K562 (cell line): Measurements from ENCODE around the gene STX12. TPM values are rescaled to one million over a fixed set of nuclear protein-coding genes. Genes with fewer than 3 reads are reported as not detected.

Experiments
- ARHGAP35 ChIP-seq: fragments of 450-650 bp; IDR thresholded peaks from 2 replicates; pipeline ENCODE4 v1.6.1; 2018; ENCODE audit not compliant: partially characterized antibody
- CREB3 ChIP-seq: fragments of 450-650 bp; conservative IDR thresholded peaks from 2 replicates; pipeline ENCODE4 v1.6.1; 2016; ENCODE audit warnings: missing genetic modification characterization, low read depth, mild to moderate bottlenecking, missing compliant biosample characterization, moderate library complexity
- CREB5 ChIP-seq: fragments of 250-450 bp; sonication (Bioruptor Pico); IDR thresholded peaks from 2 replicates; pipeline ENCODE4 v1.5.0; 2020; ENCODE audit warnings: mild to moderate bottlenecking
- CTCF ChIP-seq, 3 experiments: IDR thresholded peaks in 2 of 3; conservative IDR thresholded peaks in 1 of 3; 2 replicates each; pipeline ENCODE4 v1.5.1; 2011 to 2012; ENCODE audit warnings: low read length in 3 of 3, mild to moderate bottlenecking in 3 of 3, control low read depth in 2 of 3, improper control_type of control experiment in 1 of 3, inconsistent platforms in 1 of 3, low read depth in 1 of 3, mixed read lengths in 1 of 3, moderate library complexity in 1 of 3; ENCODE audit not compliant: insufficient read depth in 2 of 3
- ESRRB ChIP-seq: fragments of 250-450 bp; sonication (Bioruptor Pico); IDR thresholded peaks from 2 replicates; pipeline ENCODE4 v1.5.0; 2020; ENCODE audit warnings: mild to moderate bottlenecking, moderate library complexity, borderline replicate concordance
- FIP1L1 ChIP-seq: fragments of 200-400 bp; formaldehyde crosslinking; IDR thresholded peaks from 2 replicates; pipeline ENCODE4 v1.6.1; 2018; ENCODE audit warnings: mild to moderate bottlenecking, low read depth, low read length; ENCODE audit not compliant: poor library complexity, severe bottlenecking
- GABPA ChIP-seq: fragments of 200-800 bp; sonication (Bioruptor generic); conservative IDR thresholded peaks from 2 replicates; pipeline ENCODE4 v1.6.1; 2016; ENCODE audit warnings: low read depth, missing genetic modification characterization, missing compliant biosample characterization
- GTF2E2 ChIP-seq: fragments of 200-800 bp; sonication (Bioruptor generic); IDR thresholded peaks from 2 replicates; pipeline ENCODE4 v1.6.1; 2016; ENCODE audit warnings: missing genetic modification characterization, missing compliant biosample characterization
- KHSRP ChIP-seq: fragments of 450-650 bp; IDR thresholded peaks from 2 replicates; pipeline ENCODE4 v1.6.1; 2017
- LCOR ChIP-seq: sonication (generic); formaldehyde crosslinking; IDR thresholded peaks from 2 replicates; pipeline ENCODE4 v1.8.0; 2022; ENCODE audit warnings: mild to moderate bottlenecking, missing genetic modification reagents
- MCM2 ChIP-seq: fragments of 450-650 bp; IDR thresholded peaks from 2 replicates; pipeline ENCODE4 v1.6.1; 2017; ENCODE audit warnings: low read depth, mild to moderate bottlenecking
- MTA3 ChIP-seq: fragments of 450-650 bp; formaldehyde crosslinking; IDR thresholded peaks from 2 replicates; pipeline ENCODE4 v1.6.1; 2017; ENCODE audit warnings: mild to moderate bottlenecking, borderline replicate concordance
- NR4A1 ChIP-seq, 2 experiments: fragments of 250-450 bp in 1 of 2; fragments of 450-650 bp in 1 of 2; sonication (Bioruptor Pico) in 1 of 2; IDR thresholded peaks; 2 replicates each; pipeline versions ENCODE4 v1.4.0 to v1.6.1; 2016 to 2020; ENCODE audit warnings: mild to moderate bottlenecking in 2 of 2, missing compliant biosample characterization in 1 of 2, missing genetic modification characterization in 1 of 2, moderate library complexity in 1 of 2
- SFPQ ChIP-seq: fragments of 200-400 bp; formaldehyde crosslinking; IDR thresholded peaks from 2 replicates; pipeline ENCODE4 v1.6.1; 2017; ENCODE audit warnings: mild to moderate bottlenecking, low read depth, low read length, moderate library complexity
- SMC3 ChIP-seq: conservative IDR thresholded peaks from 2 replicates; pipeline ENCODE4 v1.6.1; 2011; ENCODE audit warnings: low read depth, low read length, improper control_type of control experiment; ENCODE audit not compliant: insufficient read depth
- ZNF639 ChIP-seq, 2 experiments: fragments of 200-800 bp in 1 of 2; sonication (Bioruptor generic) in 1 of 2; sonication (generic) in 1 of 2; formaldehyde crosslinking in 1 of 2; IDR thresholded peaks in 1 of 2; conservative IDR thresholded peaks in 1 of 2; 2 replicates each; pipeline versions ENCODE4 v1.5.0 to v1.6.1; 2016 to 2020; ENCODE audit warnings: missing compliant biosample characterization in 1 of 2, missing genetic modification characterization in 1 of 2, missing genetic modification reagents in 1 of 2
- ZNF76 ChIP-seq: fragments of 250-450 bp; sonication (Bioruptor Pico); IDR thresholded peaks from 2 replicates; pipeline ENCODE4 v1.4.0; 2020; ENCODE audit warnings: mild to moderate bottlenecking, moderate library complexity, borderline replicate concordance
- polyA plus RNA-seq, 8 experiments: library from polyadenylated mRNA; depleted of rRNA in 4 of 8; stranded (reverse) in 5 of 8; unstranded in 3 of 8; fragments of >200 nt; fragmentation: Nextera tagmentation in 2 of 8; fragmentation: Illumina TruSeq in 1 of 8; extraction: Ambion mirVana in 2 of 8; extraction: Trizol in 1 of 8; gene quantifications; 2 replicates each; pipeline versions ENCODE4 v1.2.1 to v1.2.3, GENCODE V29; 2011 to 2014; ENCODE audit warnings: inconsistent platforms in 1 of 8, missing spikeins in 1 of 8
- total RNA-seq, 7 experiments: library from RNA; depleted of rRNA in 6 of 7; stranded (reverse); fragments of >200 nt in 6 of 7; fragmentation: Illumina TruSeq in 2 of 7; extraction: Trizol in 2 of 7; gene quantifications; 2 replicates each; pipeline versions ENCODE4 v1.2.1 to v1.2.3, GENCODE V29; 2011 to 2021; ENCODE audit warnings: low replicate concordance in 1 of 7

The STX12 gene
- total and polyA plus RNA-seq, 9 of the 15 experiments (the other 6 are each of a cell fraction or from before 2014, with no cell fraction given) = 16.9 to 31.3 (median 25.7) TPM

- TF ChIP-seq SFPQ (no peak), GABPA (tag) (peak; percentile 89), ARHGAP35 (no peak), FIP1L1 (peak; percentile 59), GTF2E2 (tag) (peak; percentile 62; the same call in 1 of the 2 replicates), SMC3 (no peak), MCM2 (no peak), MTA3 (peak; percentile 68), CREB5 (peak; percentile 81; the same call in 1 of the 2 replicates), CTCF (IDR thresholded peaks at IDR 0.05 in 2 of 3, conservative IDR thresholded peaks at IDR 0.05 in 1 of 3; ENCODE audit: insufficient read depth in 2 of 3, low read depth in 1 of 3, low read length in 3 of 3) (no peak), CREB3 (tag) (peak; percentile 76; the same call in 1 of the 2 replicates), NR4A1 (CRISPR knock-in tag; IDR thresholded peaks at IDR 0.05) (no peak), NR4A1 (tag; IDR thresholded peaks at IDR 0.05) (no peak), ZNF76 (CRISPR knock-in tag) (0 out of 2 replicates have a peak, but pooled peaks have one; percentile 67), ESRRB (CRISPR knock-in tag) (no peak), ZNF639 (CRISPR knock-in tag; conservative IDR thresholded peaks at IDR 0.05 in 1 of 2, IDR thresholded peaks at IDR 0.05 in 1 of 2) (peak in 1 of 2 experiments; percentile 75; a peak in 1 of 4 replicates), LCOR (CRISPR knock-in tag) (peak; percentile 67), KHSRP (0 out of 2 replicates have a peak, but pooled peaks have one; percentile 4)
Observed at GRCh38 chr1:27772932-27773825, at the start of gene STX12 (continued).
